Adipocyte (in vitro differentiated cells): ENCODE results near the gene TRIM7.

Experiments used
- DNase-seq: peaks from one replicate; pipeline ENCODE4 v3.0.0-alpha.2; 2015; ENCODE audit warnings: low read depth
- H3K27me3 ChIP-seq: replicated peaks from 2 replicates; pipeline ENCODE4 v1.7.0; 2013; ENCODE audit warnings: mild to moderate bottlenecking, low read length, moderate library complexity; ENCODE audit not compliant: control insufficient read depth, insufficient read depth
- H3K36me3 ChIP-seq: 2 replicates; pipeline ENCODE4 v1.7.0; 2013; ENCODE audit warnings: low read length, mild to moderate bottlenecking, moderate library complexity; ENCODE audit not compliant: control insufficient read depth, insufficient read depth, severe bottlenecking
- H3K4me1 ChIP-seq: 2 replicates; pipeline ENCODE4 v1.7.0; 2013; ENCODE audit warnings: mild to moderate bottlenecking, low read length, moderate library complexity; ENCODE audit not compliant: control insufficient read depth, insufficient read depth
- H3K4me3 ChIP-seq: 2 replicates; pipeline ENCODE4 v1.7.0; 2013; ENCODE audit warnings: mild to moderate bottlenecking, low read length, moderate library complexity
- H3K9ac ChIP-seq: 2 replicates; pipeline ENCODE4 v1.7.0; 2013; ENCODE audit warnings: mild to moderate bottlenecking, low read length, moderate library complexity
- H3K9me3 ChIP-seq: 2 replicates; pipeline ENCODE4 v1.7.0; 2013; ENCODE audit warnings: mild to moderate bottlenecking, low read length, moderate library complexity; ENCODE audit not compliant: control insufficient read depth

The TRIM7 gene

GRCh38 chr5:181204826-181205760 lies at the start of gene TRIM7:
TRIM7 (minus strand) TSS chr5:181205196; CDS start chr5:181205110, 86 bp downstream.
- H3K9ac ChIP-seq, result peak within 1 kb of the TSS; percentile 34
- peaks cover 21% of the 10 kb centered on the region for H3K4me1 ChIP-seq
- H3K36me3 ChIP-seq, result no peaks in the 10 kb centered on the region
- H3K27me3 ChIP-seq, result no peaks in the 10 kb centered on the region
- no peaks in the 10 kb centered on the region for H3K9me3 ChIP-seq
- peak within 1 kb of the TSS; percentile 72 for H3K4me3 ChIP-seq
- DNase-seq, result peak; percentile 70

DNA sequence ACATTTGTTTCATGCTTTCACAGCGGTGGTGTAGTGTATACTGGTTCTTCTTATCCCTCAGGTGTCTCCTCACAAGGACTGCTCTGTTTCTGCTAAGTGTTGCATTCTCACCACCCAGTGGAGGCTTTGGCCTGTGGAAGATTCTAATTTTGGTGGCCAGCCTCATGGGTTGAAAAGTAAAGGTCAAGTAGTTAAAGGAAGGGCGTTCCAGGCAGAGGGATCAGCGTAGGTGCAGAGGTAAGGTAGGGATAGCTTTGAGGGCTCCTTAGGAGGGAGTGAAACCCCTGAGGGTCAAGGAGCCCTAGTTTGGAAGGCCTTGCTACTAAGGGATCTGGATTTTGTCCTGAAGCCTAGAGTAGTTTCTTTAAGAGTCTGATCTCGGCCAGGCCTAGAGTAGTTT lies 43.3 kb upstream of the TRIM7 start:
- no peaks in the 10 kb centered on the region for H3K27me3 ChIP-seq
- peaks cover 59% of the 10 kb centered on the region for H3K4me1 ChIP-seq
- H3K4me3 ChIP-seq, result peak overlapping the region; percentile 98
- H3K36me3 ChIP-seq, result peaks cover 18% of the 10 kb centered on the region
- no peaks in the 10 kb centered on the region for H3K9me3 ChIP-seq
- H3K9ac ChIP-seq, result peak overlapping the region; percentile 99
- no peak for DNase-seq

GRCh38 chr5:181246276-181247049 lies 41.5 kb upstream of the TRIM7 start:
- Histone ChIP-seq H3K4me1 (peaks cover 52% of the 10 kb centered on the region), H3K9ac (peak overlapping the region; percentile 99), H3K36me3 (peaks cover 13% of the 10 kb centered on the region), H3K4me3 (peak overlapping the region; percentile 98), H3K27me3 (no peaks in the 10 kb centered on the region), H3K9me3 (no peaks in the 10 kb centered on the region)
- DNase-seq, result peak; percentile 97

GRCh38 chr5:181245427-181246275 lies 40.7 kb upstream of the TRIM7 start:
- Histone ChIP-seq H3K4me1 (peaks cover 53% of the 10 kb centered on the region), H3K9me3 (no peaks in the 10 kb centered on the region), H3K9ac (peak overlapping the region; percentile 99), H3K36me3 (peaks cover 19% of the 10 kb centered on the region), H3K27me3 (no peaks in the 10 kb centered on the region), H3K4me3 (peak overlapping the region; percentile 98)
- DNase-seq, result no peak

DNA sequence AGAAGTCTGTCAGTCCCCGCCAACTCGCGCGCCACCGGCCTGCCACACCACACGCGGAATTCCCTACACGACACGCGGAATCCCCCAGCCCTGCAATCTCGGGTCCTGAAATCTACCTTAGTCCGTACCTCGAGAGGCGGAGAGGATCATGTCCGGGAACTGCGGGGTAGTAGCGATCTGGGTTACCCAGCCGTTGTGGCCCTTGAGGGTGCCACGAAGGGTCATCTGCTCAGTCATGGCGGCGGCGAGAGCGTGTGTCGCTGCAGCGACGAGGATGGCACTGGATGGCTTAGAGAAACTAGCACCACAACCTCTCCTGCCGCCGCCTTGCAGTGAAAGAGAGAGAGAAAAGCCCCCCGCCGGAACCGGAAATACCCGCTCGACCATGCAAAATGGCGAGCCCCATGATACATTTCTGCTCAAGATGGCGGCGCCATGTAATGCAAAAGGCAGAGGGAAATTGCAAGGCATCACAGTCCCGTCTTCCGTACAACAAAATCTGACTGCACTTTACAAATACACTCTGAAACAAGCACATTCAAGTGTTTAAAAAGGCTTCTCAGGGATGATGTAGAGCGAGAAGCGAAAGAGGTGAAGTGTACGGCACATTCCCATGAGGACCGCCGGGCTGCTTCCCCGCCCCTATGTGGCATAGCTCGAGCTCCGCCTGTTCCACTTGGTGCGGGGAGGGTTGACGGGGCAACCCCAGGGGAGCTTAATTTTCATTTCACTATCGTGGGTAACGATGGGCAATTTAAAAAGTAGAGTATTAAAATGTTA lies 38.8 kb upstream of the TRIM7 start, which contains the start of gene RACK1:
Gene RACK1 (minus strand): TSS at position 343 of the 780 bp plus-strand sequence. CDS start 106 bp downstream, at position 237.
- Histone ChIP-seq H3K9me3 (no peaks in the 10 kb centered on the region), H3K4me1 (peaks cover 43% of the 10 kb centered on the region), H3K27me3 (no peaks in the 10 kb centered on the region), H3K36me3 (peaks cover 35% of the 10 kb centered on the region), H3K4me3 (peak within 1 kb of the TSS; percentile 93), H3K9ac (peak within 1 kb of the TSS; percentile 98)
- DNase-seq, result peak; percentile 94

GRCh38 chr5:181243018-181243563 lies 38.1 kb upstream of the TRIM7 start:
- DNase-seq, result peak; percentile 58
- Histone ChIP-seq H3K9ac (peak overlapping the region; percentile 98), H3K9me3 (no peaks in the 10 kb centered on the region), H3K4me1 (peaks cover 37% of the 10 kb centered on the region), H3K27me3 (no peaks in the 10 kb centered on the region), H3K4me3 (peak overlapping the region; percentile 93), H3K36me3 (peaks cover 41% of the 10 kb centered on the region)

- no peak for DNase-seq
- Histone ChIP-seq H3K9me3 (no peaks in the 10 kb centered on the region), H3K4me3 (peak overlapping the region; percentile 93), H3K27me3 (no peaks in the 10 kb centered on the region), H3K36me3 (peaks cover 52% of the 10 kb centered on the region), H3K4me1 (peaks cover 41% of the 10 kb centered on the region), H3K9ac (peak overlapping the region; percentile 98)
Observed at GRCh38 chr5:181242031-181242451, 37.0 kb upstream of the TRIM7 start.

GRCh38 chr5:181241393-181241975 lies 36.5 kb upstream of the TRIM7 start:
- H3K9ac ChIP-seq, result peak overlapping the region; percentile 98
- DNase-seq, result peak; percentile 69
- no peaks in the 10 kb centered on the region for H3K9me3 ChIP-seq
- peaks cover 57% of the 10 kb centered on the region for H3K36me3 ChIP-seq
- no peaks in the 10 kb centered on the region for H3K27me3 ChIP-seq
- H3K4me3 ChIP-seq, result peak overlapping the region; percentile 93
- H3K4me1 ChIP-seq, result peaks cover 44% of the 10 kb centered on the region

- Histone ChIP-seq H3K9me3 (no peaks in the 10 kb centered on the region), H3K4me3 (no peak overlapping the region), H3K36me3 (peaks cover 78% of the 10 kb centered on the region), H3K9ac (no peak overlapping the region), H3K27me3 (no peaks in the 10 kb centered on the region), H3K4me1 (peaks cover 45% of the 10 kb centered on the region)
- no peak for DNase-seq
Observed at GRCh38 chr5:181239062-181239663, 34.2 kb upstream of the TRIM7 start.
